HepG2 (cell line): ENCODE results near the gene SMLR1. TPM values are rescaled to one million over a fixed set of nuclear protein-coding genes. Genes with fewer than 3 reads are reported as not detected.

Experiments used
- ARID2 ChIP-seq: sonication (generic); formaldehyde crosslinking; IDR thresholded peaks from 2 replicates; pipeline ENCODE4 v1.8.1; 2022; ENCODE audit warnings: mild to moderate bottlenecking, missing genetic modification reagents, borderline replicate concordance
- BHLHE40 ChIP-seq: IDR thresholded peaks from 2 replicates; pipeline ENCODE4 v1.6.1; 2011; ENCODE audit warnings: low read length, improper control_type of control experiment
- MBD4 ChIP-seq: IDR thresholded peaks from 2 replicates; pipeline ENCODE4 v1.6.1; 2012; ENCODE audit warnings: low read length, inconsistent platforms, borderline replicate concordance
- REXO4 ChIP-seq: sonication (generic); formaldehyde crosslinking; IDR thresholded peaks from 2 replicates; pipeline ENCODE4 v1.8.0; 2022; ENCODE audit warnings: missing genetic modification reagents, mild to moderate bottlenecking, borderline replicate concordance
- SCMH1 ChIP-seq: sonication (generic); formaldehyde crosslinking; IDR thresholded peaks from 2 replicates; pipeline ENCODE4 v1.9.0; 2021; ENCODE audit warnings: missing genetic modification reagents, mild to moderate bottlenecking, borderline replicate concordance
- TARDBP ChIP-seq: sonication (generic); formaldehyde crosslinking; IDR thresholded peaks from 2 replicates; pipeline ENCODE4 v1.8.0; 2022; ENCODE audit warnings: mild to moderate bottlenecking, missing genetic modification reagents
- ZNF326 ChIP-seq: sonication (generic); formaldehyde crosslinking; IDR thresholded peaks from 2 replicates; pipeline ENCODE4 v1.4.0; 2020; ENCODE audit warnings: missing genetic modification reagents, borderline replicate concordance
- ZNF382 ChIP-seq: sonication (generic); formaldehyde crosslinking; IDR thresholded peaks from 2 replicates; pipeline ENCODE4 v1.5.0; 2020; ENCODE audit warnings: missing genetic modification reagents, mild to moderate bottlenecking, borderline replicate concordance
- ZNF430 ChIP-seq: sonication (generic); formaldehyde crosslinking; IDR thresholded peaks from 2 replicates; pipeline ENCODE4 v1.9.0; 2021; ENCODE audit warnings: mild to moderate bottlenecking, missing genetic modification reagents
- polyA plus RNA-seq, 8 experiments: library from polyadenylated mRNA; depleted of rRNA in 3 of 8; stranded (reverse) in 7 of 8; unstranded in 1 of 8; fragments of >200 nt; fragmentation: Illumina TruSeq in 4 of 8; extraction: Trizol in 4 of 8; gene quantifications; 2 replicates each; pipeline versions ENCODE4 v1.2.1 to v1.2.3, GENCODE V29; 2011 to 2016; ENCODE audit warnings: low read depth in 4 of 8, missing spikeins in 1 of 8, mixed read lengths in 1 of 8; ENCODE audit not compliant: insufficient read depth in 1 of 8
- total RNA-seq, 5 experiments: library from RNA; depleted of rRNA; stranded (reverse); fragments of >200 nt; fragmentation: Illumina TruSeq; extraction: Trizol; gene quantifications; 2 replicates each; pipeline ENCODE4 v1.2.3, GENCODE V29; 2016; ENCODE audit warnings: low read depth in 1 of 5
- TF ChIP-seq, protein P1 (sequence below): sonication (generic); formaldehyde crosslinking; IDR thresholded peaks from 2 replicates; pipeline ENCODE4 v1.4.0; 2020; ENCODE audit warnings: mild to moderate bottlenecking, missing genetic modification reagents
- TF ChIP-seq, protein P2 (sequence below): sonication (generic); formaldehyde crosslinking; IDR thresholded peaks from 2 replicates; pipeline ENCODE4 v1.8.0; 2022; ENCODE audit warnings: missing genetic modification reagents, mild to moderate bottlenecking, inconsistent platforms, borderline replicate concordance
- TF ChIP-seq, protein P3 (sequence below): IDR thresholded peaks from 2 replicates; pipeline ENCODE4 v1.6.1; 2012; ENCODE audit warnings: inconsistent platforms
- TF ChIP-seq, protein P4 (sequence below): sonication (generic); formaldehyde crosslinking; IDR thresholded peaks from 2 replicates; pipeline ENCODE4 v1.5.0; 2020; ENCODE audit warnings: mild to moderate bottlenecking, missing genetic modification reagents
- TF ChIP-seq, protein P5 (sequence below): sonication (generic); formaldehyde crosslinking; IDR thresholded peaks from 2 replicates; pipeline ENCODE4 v1.4.0; 2020; ENCODE audit warnings: missing genetic modification reagents
- TF ChIP-seq, protein P6 (sequence below): sonication (generic); formaldehyde crosslinking; IDR thresholded peaks from 2 replicates; pipeline ENCODE4 v1.4.0; 2020; ENCODE audit warnings: missing genetic modification reagents

Gene SMLR1
- total and polyA plus RNA-seq, 2 of the 13 experiments (the other 11 are each of a cell fraction or from before 2014, with no cell fraction given), result 41.8 to 104 TPM

DNA sequence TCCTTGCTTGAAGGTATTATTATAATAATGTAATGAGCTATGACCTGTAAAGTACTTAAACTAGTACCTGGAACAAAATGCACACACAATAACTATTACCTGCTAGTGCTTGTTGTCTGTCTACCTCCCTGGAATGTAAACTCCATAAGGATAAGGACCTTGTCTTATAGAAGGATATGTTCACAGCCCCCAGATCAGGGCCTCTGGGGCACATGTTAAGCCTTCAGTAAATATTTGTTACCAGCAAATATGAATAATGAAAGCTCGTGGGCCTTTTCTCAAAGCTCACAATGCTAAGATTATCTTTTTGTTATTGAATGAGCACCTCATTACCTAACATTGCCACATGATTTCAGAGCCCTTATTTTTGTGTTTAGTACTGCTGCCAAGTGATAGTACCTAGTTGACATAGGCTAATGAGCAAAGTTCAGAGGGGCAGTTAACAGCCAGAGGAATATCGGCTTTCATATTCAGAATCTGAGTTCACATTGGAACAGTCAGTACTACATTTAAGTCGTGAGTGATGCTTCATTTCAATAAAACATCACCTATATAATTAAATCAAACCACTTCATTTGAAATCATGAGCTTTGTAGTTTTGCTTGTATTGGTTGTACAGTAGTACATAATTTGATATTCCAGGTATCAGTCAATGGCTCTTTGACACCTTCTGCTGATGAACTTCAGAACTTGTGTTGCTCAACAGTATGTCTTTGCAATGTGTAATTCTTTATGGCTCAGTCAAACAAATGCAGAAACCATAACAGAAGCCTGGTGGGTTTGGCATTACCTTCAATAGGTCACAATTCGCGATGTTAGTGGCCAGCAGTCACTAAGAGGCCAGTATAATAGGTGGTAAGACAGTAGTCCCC, 11.8 kb upstream of the SMLR1 start (continued):
- TF ChIP-seq TARDBP (CRISPR knock-in tag) (peak; percentile 97), SCMH1 (CRISPR knock-in tag) (no peak), ZNF382 (no peak), ZNF326 (CRISPR knock-in tag) (no peak), ARID2 (0 out of 2 replicates have a peak, but pooled peaks have one; percentile 73), ZNF430 (CRISPR knock-in tag) (no peak), BHLHE40 (peak; percentile 87), REXO4 (CRISPR knock-in tag) (no peak), MBD4 (peak; percentile 66; the same call in 1 of the 2 replicates)
- TF ChIP-seq, protein P1, sequence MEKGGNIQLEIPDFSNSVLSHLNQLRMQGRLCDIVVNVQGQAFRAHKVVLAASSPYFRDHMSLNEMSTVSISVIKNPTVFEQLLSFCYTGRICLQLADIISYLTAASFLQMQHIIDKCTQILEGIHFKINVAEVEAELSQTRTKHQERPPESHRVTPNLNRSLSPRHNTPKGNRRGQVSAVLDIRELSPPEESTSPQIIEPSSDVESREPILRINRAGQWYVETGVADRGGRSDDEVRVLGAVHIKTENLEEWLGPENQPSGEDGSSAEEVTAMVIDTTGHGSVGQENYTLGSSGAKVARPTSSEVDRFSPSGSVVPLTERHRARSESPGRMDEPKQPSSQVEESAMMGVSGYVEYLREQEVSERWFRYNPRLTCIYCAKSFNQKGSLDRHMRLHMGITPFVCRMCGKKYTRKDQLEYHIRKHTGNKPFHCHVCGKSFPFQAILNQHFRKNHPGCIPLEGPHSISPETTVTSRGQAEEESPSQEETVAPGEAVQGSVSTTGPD (CRISPR knock-in tag), result peak; percentile 88
- TF ChIP-seq, protein P2, sequence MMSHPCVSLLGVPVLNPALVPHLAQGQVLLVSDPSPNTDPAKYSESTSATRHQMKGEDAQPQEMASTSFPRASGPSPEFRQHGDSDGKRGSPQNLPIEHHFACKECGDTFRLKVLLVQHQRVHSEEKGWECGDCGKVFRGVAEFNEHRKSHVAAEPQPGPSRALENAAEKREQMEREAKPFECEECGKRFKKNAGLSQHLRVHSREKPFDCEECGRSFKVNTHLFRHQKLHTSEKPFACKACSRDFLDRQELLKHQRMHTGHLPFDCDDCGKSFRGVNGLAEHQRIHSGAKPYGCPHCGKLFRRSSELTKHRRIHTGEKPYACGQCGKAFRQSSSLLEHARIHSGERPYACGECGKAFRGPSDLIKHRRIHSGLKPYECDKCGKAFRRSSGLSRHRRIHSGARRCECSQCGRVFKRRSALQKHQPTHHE (CRISPR knock-in tag), result no peak; the same call in 1 of the 2 replicates
- TF ChIP-seq, protein P3, sequence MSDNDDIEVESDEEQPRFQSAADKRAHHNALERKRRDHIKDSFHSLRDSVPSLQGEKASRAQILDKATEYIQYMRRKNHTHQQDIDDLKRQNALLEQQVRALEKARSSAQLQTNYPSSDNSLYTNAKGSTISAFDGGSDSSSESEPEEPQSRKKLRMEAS, result peak; percentile 84
- TF ChIP-seq, protein P4, sequence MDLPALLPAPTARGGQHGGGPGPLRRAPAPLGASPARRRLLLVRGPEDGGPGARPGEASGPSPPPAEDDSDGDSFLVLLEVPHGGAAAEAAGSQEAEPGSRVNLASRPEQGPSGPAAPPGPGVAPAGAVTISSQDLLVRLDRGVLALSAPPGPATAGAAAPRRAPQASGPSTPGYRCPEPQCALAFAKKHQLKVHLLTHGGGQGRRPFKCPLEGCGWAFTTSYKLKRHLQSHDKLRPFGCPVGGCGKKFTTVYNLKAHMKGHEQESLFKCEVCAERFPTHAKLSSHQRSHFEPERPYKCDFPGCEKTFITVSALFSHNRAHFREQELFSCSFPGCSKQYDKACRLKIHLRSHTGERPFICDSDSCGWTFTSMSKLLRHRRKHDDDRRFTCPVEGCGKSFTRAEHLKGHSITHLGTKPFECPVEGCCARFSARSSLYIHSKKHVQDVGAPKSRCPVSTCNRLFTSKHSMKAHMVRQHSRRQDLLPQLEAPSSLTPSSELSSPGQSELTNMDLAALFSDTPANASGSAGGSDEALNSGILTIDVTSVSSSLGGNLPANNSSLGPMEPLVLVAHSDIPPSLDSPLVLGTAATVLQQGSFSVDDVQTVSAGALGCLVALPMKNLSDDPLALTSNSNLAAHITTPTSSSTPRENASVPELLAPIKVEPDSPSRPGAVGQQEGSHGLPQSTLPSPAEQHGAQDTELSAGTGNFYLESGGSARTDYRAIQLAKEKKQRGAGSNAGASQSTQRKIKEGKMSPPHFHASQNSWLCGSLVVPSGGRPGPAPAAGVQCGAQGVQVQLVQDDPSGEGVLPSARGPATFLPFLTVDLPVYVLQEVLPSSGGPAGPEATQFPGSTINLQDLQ (CRISPR knock-in tag), result no peak
- TF ChIP-seq, protein P5, sequence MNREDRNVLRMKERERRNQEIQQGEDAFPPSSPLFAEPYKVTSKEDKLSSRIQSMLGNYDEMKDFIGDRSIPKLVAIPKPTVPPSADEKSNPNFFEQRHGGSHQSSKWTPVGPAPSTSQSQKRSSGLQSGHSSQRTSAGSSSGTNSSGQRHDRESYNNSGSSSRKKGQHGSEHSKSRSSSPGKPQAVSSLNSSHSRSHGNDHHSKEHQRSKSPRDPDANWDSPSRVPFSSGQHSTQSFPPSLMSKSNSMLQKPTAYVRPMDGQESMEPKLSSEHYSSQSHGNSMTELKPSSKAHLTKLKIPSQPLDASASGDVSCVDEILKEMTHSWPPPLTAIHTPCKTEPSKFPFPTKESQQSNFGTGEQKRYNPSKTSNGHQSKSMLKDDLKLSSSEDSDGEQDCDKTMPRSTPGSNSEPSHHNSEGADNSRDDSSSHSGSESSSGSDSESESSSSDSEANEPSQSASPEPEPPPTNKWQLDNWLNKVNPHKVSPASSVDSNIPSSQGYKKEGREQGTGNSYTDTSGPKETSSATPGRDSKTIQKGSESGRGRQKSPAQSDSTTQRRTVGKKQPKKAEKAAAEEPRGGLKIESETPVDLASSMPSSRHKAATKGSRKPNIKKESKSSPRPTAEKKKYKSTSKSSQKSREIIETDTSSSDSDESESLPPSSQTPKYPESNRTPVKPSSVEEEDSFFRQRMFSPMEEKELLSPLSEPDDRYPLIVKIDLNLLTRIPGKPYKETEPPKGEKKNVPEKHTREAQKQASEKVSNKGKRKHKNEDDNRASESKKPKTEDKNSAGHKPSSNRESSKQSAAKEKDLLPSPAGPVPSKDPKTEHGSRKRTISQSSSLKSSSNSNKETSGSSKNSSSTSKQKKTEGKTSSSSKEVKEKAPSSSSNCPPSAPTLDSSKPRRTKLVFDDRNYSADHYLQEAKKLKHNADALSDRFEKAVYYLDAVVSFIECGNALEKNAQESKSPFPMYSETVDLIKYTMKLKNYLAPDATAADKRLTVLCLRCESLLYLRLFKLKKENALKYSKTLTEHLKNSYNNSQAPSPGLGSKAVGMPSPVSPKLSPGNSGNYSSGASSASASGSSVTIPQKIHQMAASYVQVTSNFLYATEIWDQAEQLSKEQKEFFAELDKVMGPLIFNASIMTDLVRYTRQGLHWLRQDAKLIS (CRISPR knock-in tag), result no peak
- TF ChIP-seq, protein P6, sequence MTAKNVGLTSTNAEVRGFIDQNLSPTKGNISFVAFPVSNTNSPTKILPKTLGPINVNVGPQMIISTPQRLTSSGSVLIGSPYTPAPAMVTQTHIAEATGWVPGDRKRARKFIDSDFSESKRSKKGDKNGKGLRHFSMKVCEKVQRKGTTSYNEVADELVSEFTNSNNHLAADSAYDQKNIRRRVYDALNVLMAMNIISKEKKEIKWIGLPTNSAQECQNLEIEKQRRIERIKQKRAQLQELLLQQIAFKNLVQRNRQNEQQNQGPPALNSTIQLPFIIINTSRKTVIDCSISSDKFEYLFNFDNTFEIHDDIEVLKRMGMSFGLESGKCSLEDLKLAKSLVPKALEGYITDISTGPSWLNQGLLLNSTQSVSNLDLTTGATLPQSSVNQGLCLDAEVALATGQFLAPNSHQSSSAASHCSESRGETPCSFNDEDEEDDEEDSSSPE, result no peak; the same call in 1 of the 2 replicates
